Skin epidermis (tissue), 12 donors: ENCODE results near the gene PTPN14.
A peak's percentile ranks its signal among the peaks of the same experiment; 100 is the strongest.
"Not testable (repeated sequence)": the region's sequence is repeated elsewhere in the genome, so short reads cannot be mapped to it uniquely, and the experiment has no call there.

Source experiments
- H3K27ac ChIP-seq, 21 experiments: fragments of 200-600 bp; sonication (generic) in 11 of 21; one replicate each; pipeline ENCODE4 v1.5.0; 2020; ENCODE audit warnings: mild to moderate bottlenecking in 3 of 21, inconsistent platforms in 2 of 21, moderate library complexity in 2 of 21
- H3K4me3 ChIP-seq, 7 experiments: fragments of 200-600 bp; sonication (generic) in 2 of 7; one replicate each; pipeline ENCODE4 v1.5.0; 2020; ENCODE audit warnings: inconsistent platforms in 2 of 7, mild to moderate bottlenecking in 2 of 7, moderate library complexity in 1 of 7

PTPN14 gene

GRCh38 chr1:214515544-214516433 lies 35.6 kb downstream of the PTPN14 start:
- Histone ChIP-seq H3K27ac (peak overlapping the region in 2 of 21 experiments; percentile 6 to 11), H3K4me3 (no peak overlapping the region)

GRCh38 chr1:214514819-214515383 lies 36.5 kb downstream of the PTPN14 start:
- Histone ChIP-seq H3K27ac (no peak overlapping the region), H3K4me3 (no peak overlapping the region)

GRCh38 chr1:214514032-214514818 lies 37.2 kb downstream of the PTPN14 start:
- H3K27ac ChIP-seq = no peak overlapping the region
- no peak overlapping the region for H3K4me3 ChIP-seq

- Histone ChIP-seq H3K27ac (no peak overlapping the region), H3K4me3 (no peak overlapping the region)
These were observed 38.0 kb downstream of the PTPN14 start for GRCh38 chr1:214513394-214513793.

- no peak overlapping the region for H3K27ac ChIP-seq
- no peak overlapping the region for H3K4me3 ChIP-seq
These were observed 39.8 kb downstream of the PTPN14 start for GRCh38 chr1:214511639-214511998.

GRCh38 chr1:214510914-214511638 lies 40.3 kb downstream of the PTPN14 start:
- Histone ChIP-seq H3K27ac (no peak overlapping the region), H3K4me3 (no peak overlapping the region)

GRCh38 chr1:214510477-214510876 lies 40.9 kb downstream of the PTPN14 start:
- Histone ChIP-seq H3K4me3 (no peak overlapping the region), H3K27ac (no peak overlapping the region)

GRCh38 chr1:214509622-214510021 lies 41.8 kb downstream of the PTPN14 start:
- not testable (repeated sequence) for H3K4me3 ChIP-seq, H3K27ac ChIP-seq

GRCh38 chr1:214506972-214507431 lies 44.4 kb downstream of the PTPN14 start:
- no peak overlapping the region for H3K27ac ChIP-seq

GRCh38 chr1:214505134-214505533 lies 46.3 kb downstream of the PTPN14 start:
- Histone ChIP-seq H3K4me3 (no peak overlapping the region), H3K27ac (no peak overlapping the region)

More at GRCh38 chr1:214506972-214507431, 44.4 kb downstream of the PTPN14 start:
- no peak overlapping the region for H3K4me3 ChIP-seq

- no peak overlapping the region for H3K27ac ChIP-seq
- no peak overlapping the region for H3K4me3 ChIP-seq
These were observed 47.1 kb downstream of the PTPN14 start for GRCh38 chr1:214504330-214504729.

- Histone ChIP-seq H3K4me3 (no peak overlapping the region), H3K27ac (no peak overlapping the region)
These were observed 47.8 kb downstream of the PTPN14 start for GRCh38 chr1:214503553-214503952.

- Histone ChIP-seq H3K27ac (peak overlapping the region in 2 of 21 experiments; percentile 37 to 51), H3K4me3 (no peak overlapping the region)
These were observed 50.9 kb downstream of the PTPN14 start for GRCh38 chr1:214500340-214501055.

GRCh38 chr1:214499732-214500131 lies 51.7 kb downstream of the PTPN14 start:
- no peak overlapping the region for H3K4me3 ChIP-seq
- H3K27ac ChIP-seq = no peak overlapping the region

GRCh38 chr1:214498021-214498420 lies 53.4 kb downstream of the PTPN14 start:
- H3K27ac ChIP-seq = no peak overlapping the region

GRCh38 chr1:214496126-214496525 lies 55.3 kb downstream of the PTPN14 start:
- Histone ChIP-seq H3K4me3 (no peak overlapping the region), H3K27ac (no peak overlapping the region)

More at GRCh38 chr1:214498021-214498420, 53.4 kb downstream of the PTPN14 start:
- H3K4me3 ChIP-seq = no peak overlapping the region

- no peak overlapping the region for H3K27ac ChIP-seq
- no peak overlapping the region for H3K4me3 ChIP-seq
These were observed 56.7 kb downstream of the PTPN14 start for GRCh38 chr1:214494706-214495105.

GRCh38 chr1:214494179-214494578 lies 57.2 kb downstream of the PTPN14 start:
- not testable (repeated sequence) for H3K27ac ChIP-seq, H3K4me3 ChIP-seq
